HepG2 (cell line): ENCODE results near the gene ENC1. TPM values are rescaled to one million over a fixed set of nuclear protein-coding genes. Genes with fewer than 3 reads are reported as not detected.

Experiments used
- ATAC-seq: fragments of 200-7000 bp; cut with Tn5 transposase; 3 replicates; pipeline ENCODE4 v1.9.1; 2020; ENCODE audit warnings: mild to moderate bottlenecking, moderate library complexity
- BruUV-seq: library from RNA; stranded (reverse); fragments of 400-500 nt; replicated peaks from 2 replicates; lab custom pipeline; 2021; lab: Mats Ljungman, UMichigan
- CTCF ChIA-PET: fragments of 300-600 bp; formaldehyde crosslinking; extraction: SDS; loops from one replicate; lab custom pipeline; 2021; ENCODE audit warnings: low total read pairs, inconsistent platforms, low intra/inter-chr PET ratio; lab: Yijun Ruan, JAX
- POLR2A ChIA-PET: fragments of 350-600 bp; sonication (Branson Sonifier 250); formaldehyde crosslinking; loops from one replicate; lab custom pipeline; 2020; ENCODE audit warnings: antibody characterized with exemption, inconsistent platforms; lab: Yijun Ruan, JAX
- DNase-seq: peaks from one replicate; pipeline ENCODE4 v3.0.0-alpha.2; 2015; ENCODE audit warnings: low spot score
- FAIRE-seq: peaks from 3 replicates; lab custom pipeline; 2011; peaks lifted over from hg19 to GRCh38; lab: Jason Lieb, UNC
- H2AFZ ChIP-seq: one replicate; pipeline ENCODE4 v1.6.1; 2011; ENCODE audit warnings: low read length, inconsistent platforms
- H3K27ac ChIP-seq: fragments of 300-600 bp; 3 replicates; pipeline ENCODE4 v1.8.0; 2011; ENCODE audit warnings: mixed run types, mild to moderate bottlenecking, mixed read lengths, low read length, inconsistent platforms; ENCODE audit not compliant: insufficient read depth; ENCODE audit errors: extremely low read length
- H3K27me3 ChIP-seq, 2 experiments: fragments of 200-600 bp in 1 of 2; 2 replicates in 1 of 2; 3 replicates in 1 of 2; pipeline versions ENCODE4 v1.6.0 to v1.8.0; 2011; ENCODE audit warnings: low read length in 2 of 2, mild to moderate bottlenecking in 2 of 2, moderate library complexity in 2 of 2, inconsistent platforms in 1 of 2; ENCODE audit not compliant: insufficient read depth in 2 of 2, control insufficient read depth in 1 of 2
- H3K36me3 ChIP-seq, 2 experiments: fragments of 200-600 bp in 1 of 2; replicated peaks in 1 of 2; 2 replicates in 1 of 2; 3 replicates in 1 of 2; pipeline versions ENCODE4 v1.5.1 to v1.8.0; 2011; ENCODE audit warnings: low read length in 2 of 2, inconsistent platforms in 1 of 2; ENCODE audit not compliant: insufficient read depth in 2 of 2, control insufficient read depth in 1 of 2
- H3K4me1 ChIP-seq: 2 replicates; pipeline ENCODE4 v1.5.1; 2012; ENCODE audit warnings: low read length, inconsistent platforms; ENCODE audit not compliant: insufficient read depth
- H3K4me2 ChIP-seq: 2 replicates; pipeline ENCODE4 v1.6.0; 2011; ENCODE audit warnings: low read depth, low read length, inconsistent platforms
- H3K4me3 ChIP-seq, 3 experiments: fragments of 200-600 bp in 1 of 3; sonication (generic), shearing (Covaris generic) in 1 of 3; replicated peaks in 1 of 3; 2 replicates each; pipeline ENCODE4 v1.5.1; 2011 to 2016; ENCODE audit warnings: low read length in 3 of 3, inconsistent platforms in 2 of 3, low read depth in 2 of 3, mild to moderate bottlenecking in 2 of 3, control low read depth in 1 of 3, mixed read lengths in 1 of 3; ENCODE audit not compliant: insufficient read depth in 1 of 3
- H3K79me2 ChIP-seq: one replicate; pipeline ENCODE4 v1.6.1; 2011; ENCODE audit warnings: low read length, inconsistent platforms; ENCODE audit not compliant: insufficient read depth
- H3K9ac ChIP-seq: 2 replicates; pipeline ENCODE4 v1.6.0; 2011; ENCODE audit warnings: mild to moderate bottlenecking, low read depth, low read length, inconsistent platforms; ENCODE audit not compliant: insufficient read depth
- H3K9me3 ChIP-seq: 2 replicates; pipeline ENCODE4 v1.5.1; 2012; ENCODE audit warnings: mild to moderate bottlenecking, low read length
- H4K20me1 ChIP-seq: 2 replicates; pipeline ENCODE4 v1.6.0; 2011; ENCODE audit warnings: inconsistent platforms, mild to moderate bottlenecking, low read length, moderate library complexity; ENCODE audit not compliant: insufficient read depth
- AKAP8 ChIP-seq: sonication (generic); formaldehyde crosslinking; IDR thresholded peaks from 2 replicates; pipeline ENCODE4 v1.5.1; 2020; ENCODE audit warnings: mild to moderate bottlenecking, missing genetic modification reagents
- GMEB1 ChIP-seq: sonication (generic); formaldehyde crosslinking; IDR thresholded peaks from 2 replicates; pipeline ENCODE4 v1.5.1; 2020; ENCODE audit warnings: missing genetic modification reagents, mild to moderate bottlenecking, borderline replicate concordance
- KAT7 ChIP-seq: IDR thresholded peaks from 2 replicates; pipeline ENCODE4 v1.6.1; 2018; ENCODE audit warnings: borderline replicate concordance, missing compliant biosample characterization
- KDM1A ChIP-seq: IDR thresholded peaks from 2 replicates; pipeline ENCODE4 v1.6.1; 2016; ENCODE audit warnings: missing compliant biosample characterization
- KLF13 ChIP-seq: sonication (generic); formaldehyde crosslinking; IDR thresholded peaks from 2 replicates; pipeline ENCODE4 v1.4.0; 2020; ENCODE audit warnings: mild to moderate bottlenecking, missing genetic modification reagents
- MTF2 ChIP-seq: sonication (generic); formaldehyde crosslinking; IDR thresholded peaks from 2 replicates; pipeline ENCODE4 v1.5.0; 2020; ENCODE audit warnings: missing genetic modification reagents, borderline replicate concordance
- NFE2 ChIP-seq: sonication (generic); formaldehyde crosslinking; IDR thresholded peaks from 2 replicates; pipeline ENCODE4 v1.4.0; 2020; ENCODE audit warnings: missing genetic modification reagents
- PAX8 ChIP-seq: sonication (generic); formaldehyde crosslinking; IDR thresholded peaks from 2 replicates; pipeline ENCODE4 v1.8.0; 2022; ENCODE audit warnings: mild to moderate bottlenecking, missing genetic modification reagents, borderline replicate concordance
- PTBP1 ChIP-seq: fragments of 200-400 bp; formaldehyde crosslinking; IDR thresholded peaks from 2 replicates; pipeline ENCODE4 v1.6.1; 2018; ENCODE audit warnings: low read length, low read depth; ENCODE audit not compliant: poor library complexity, severe bottlenecking
- RELA ChIP-seq: sonication (generic); formaldehyde crosslinking; IDR thresholded peaks from 2 replicates; pipeline ENCODE4 v1.4.0; 2020; ENCODE audit warnings: missing genetic modification reagents
- TAF15 ChIP-seq: fragments of 200-400 bp; formaldehyde crosslinking; IDR thresholded peaks from one replicate; pipeline ENCODE4 v1.6.1; 2018; ENCODE audit warnings: mild to moderate bottlenecking, low read depth, low read length; ENCODE audit not compliant: poor library complexity, severe bottlenecking
- ZBTB34 ChIP-seq: sonication (generic); formaldehyde crosslinking; IDR thresholded peaks from 2 replicates; pipeline ENCODE4 v1.8.0; 2022; ENCODE audit warnings: mild to moderate bottlenecking, missing genetic modification reagents
- ZBTB7A ChIP-seq: sonication (generic); formaldehyde crosslinking; IDR thresholded peaks from 2 replicates; pipeline ENCODE4 v1.8.0; 2022; ENCODE audit warnings: mild to moderate bottlenecking, missing genetic modification reagents
- ZC3H4 ChIP-seq: sonication (generic); formaldehyde crosslinking; IDR thresholded peaks from 2 replicates; pipeline ENCODE4 v1.4.0; 2020; ENCODE audit warnings: missing genetic modification reagents, borderline replicate concordance
- ZMYM3 ChIP-seq: sonication (generic); formaldehyde crosslinking; IDR thresholded peaks from 2 replicates; pipeline ENCODE4 v1.5.1; 2020; ENCODE audit warnings: mild to moderate bottlenecking, missing genetic modification reagents
- ZNF326 ChIP-seq: sonication (generic); formaldehyde crosslinking; IDR thresholded peaks from 2 replicates; pipeline ENCODE4 v1.4.0; 2020; ENCODE audit warnings: missing genetic modification reagents, borderline replicate concordance
- ZNF572 ChIP-seq: sonication (generic); formaldehyde crosslinking; IDR thresholded peaks from 2 replicates; pipeline ENCODE4 v1.5.1; 2020; ENCODE audit warnings: mild to moderate bottlenecking, missing genetic modification reagents
- ZNF841 ChIP-seq: sonication (generic); formaldehyde crosslinking; IDR thresholded peaks from 2 replicates; pipeline ENCODE4 v1.8.1; 2023; ENCODE audit warnings: missing genetic modification reagents, borderline replicate concordance
- in situ Hi-C: cut with HindIII; loops from 2 replicates; pipeline ENCODE4 v1.10.0; 2017; ENCODE audit warnings: low pct_unique_long_range_greater_than_20kb; ENCODE audit not compliant: extremely low pct_ligation_motif_present
- intact Hi-C: fragments of 100-400 bp; cut with micrococcal nuclease; formaldehyde crosslinking; loops from one replicate; pipeline ENCODE4 v1.10.0; 2022; ENCODE audit not compliant: unreplicated experiment
- polyA plus RNA-seq, 8 experiments: library from polyadenylated mRNA; depleted of rRNA in 3 of 8; stranded (reverse) in 7 of 8; unstranded in 1 of 8; fragments of >200 nt; fragmentation: Illumina TruSeq in 4 of 8; extraction: Trizol in 4 of 8; gene quantifications; 2 replicates each; pipeline versions ENCODE4 v1.2.1 to v1.2.3, GENCODE V29; 2011 to 2016; ENCODE audit warnings: low read depth in 4 of 8, missing spikeins in 1 of 8, mixed read lengths in 1 of 8; ENCODE audit not compliant: insufficient read depth in 1 of 8
- total RNA-seq, 5 experiments: library from RNA; depleted of rRNA; stranded (reverse); fragments of >200 nt; fragmentation: Illumina TruSeq; extraction: Trizol; gene quantifications; 2 replicates each; pipeline ENCODE4 v1.2.3, GENCODE V29; 2016; ENCODE audit warnings: low read depth in 1 of 5
- TF ChIP-seq, protein P1 (sequence below): sonication (generic); formaldehyde crosslinking; IDR thresholded peaks from 2 replicates; pipeline ENCODE4 v1.5.0; 2020; ENCODE audit warnings: mild to moderate bottlenecking, missing genetic modification reagents

Gene ENC1
- total and polyA plus RNA-seq, 2 of the 13 experiments (the other 11 are each of a cell fraction or from before 2014, with no cell fraction given) = 63.8 to 64.4 TPM

GRCh38 chr5:74657165-74657564 is 16.6 kb upstream of the ENC1 start (continued):
- TF ChIP-seq GMEB1 (CRISPR knock-in tag) (no peak), MTF2 (CRISPR knock-in tag) (no peak), KAT7 (no peak), ZBTB34 (no peak), AKAP8 (CRISPR knock-in tag) (no peak)

DNA sequence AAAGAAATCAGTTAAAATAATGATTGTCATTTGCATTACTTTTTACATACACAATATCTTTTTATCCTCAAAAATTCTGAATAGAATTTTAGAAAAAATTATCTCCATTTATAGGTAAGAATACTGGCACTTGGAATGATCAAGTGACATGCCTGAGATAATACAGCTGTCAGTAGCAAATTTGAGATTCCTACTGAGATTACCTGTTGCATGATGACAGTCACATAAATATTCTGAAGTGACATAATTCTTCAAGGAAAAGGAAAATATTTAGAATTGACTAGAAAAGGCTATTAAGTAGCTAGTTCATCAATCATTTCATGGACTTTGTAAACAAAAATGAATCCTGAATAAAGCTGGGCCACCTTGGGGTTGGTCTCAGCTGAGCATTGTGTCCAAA is 15.2 kb upstream of the ENC1 start:
- DNase-seq (no peak), FAIRE-seq (no peak), ATAC-seq (no peak)
- Histone ChIP-seq H4K20me1 (no peaks in the 10 kb centered on the region), H3K36me3 (no peaks in the 10 kb centered on the region), H3K9me3 (no peaks in the 10 kb centered on the region), H3K79me2 (no peaks in the 10 kb centered on the region), H3K9ac (no peak overlapping the region), H3K4me3 (no peak overlapping the region), H3K27me3 (peaks cover 0 to 14% of the 10 kb centered on the region in 2 experiments; a peak in 2 of 5 replicates), H2AFZ (no peak overlapping the region), H3K4me1 (0 out of 2 replicates have a peak, but pooled peaks cover 10% of the 10 kb centered on the region), H3K4me2 (no peak overlapping the region), H3K27ac (no peak overlapping the region)
- intact Hi-C loops = no loop called here
- CTCF ChIA-PET = no interaction called here
- in situ Hi-C loops = no loop called here
- no TSS peak for BruUV-seq
- POLR2A ChIA-PET = no interaction called here
- TF ChIP-seq RELA (CRISPR knock-in tag) (no peak), ZNF841 (CRISPR knock-in tag) (no peak), NFE2 (CRISPR knock-in tag) (no peak), ZNF572 (CRISPR knock-in tag) (no peak), ZC3H4 (CRISPR knock-in tag) (no peak), ZNF326 (CRISPR knock-in tag) (no peak), TAF15 (no peak), KDM1A (CRISPR knock-in tag) (no peak), ZBTB7A (CRISPR knock-in tag) (no peak), ZMYM3 (CRISPR knock-in tag) (no peak), KLF13 (no peak), PTBP1 (no peak), PAX8 (no peak)
- TF ChIP-seq, protein P1, sequence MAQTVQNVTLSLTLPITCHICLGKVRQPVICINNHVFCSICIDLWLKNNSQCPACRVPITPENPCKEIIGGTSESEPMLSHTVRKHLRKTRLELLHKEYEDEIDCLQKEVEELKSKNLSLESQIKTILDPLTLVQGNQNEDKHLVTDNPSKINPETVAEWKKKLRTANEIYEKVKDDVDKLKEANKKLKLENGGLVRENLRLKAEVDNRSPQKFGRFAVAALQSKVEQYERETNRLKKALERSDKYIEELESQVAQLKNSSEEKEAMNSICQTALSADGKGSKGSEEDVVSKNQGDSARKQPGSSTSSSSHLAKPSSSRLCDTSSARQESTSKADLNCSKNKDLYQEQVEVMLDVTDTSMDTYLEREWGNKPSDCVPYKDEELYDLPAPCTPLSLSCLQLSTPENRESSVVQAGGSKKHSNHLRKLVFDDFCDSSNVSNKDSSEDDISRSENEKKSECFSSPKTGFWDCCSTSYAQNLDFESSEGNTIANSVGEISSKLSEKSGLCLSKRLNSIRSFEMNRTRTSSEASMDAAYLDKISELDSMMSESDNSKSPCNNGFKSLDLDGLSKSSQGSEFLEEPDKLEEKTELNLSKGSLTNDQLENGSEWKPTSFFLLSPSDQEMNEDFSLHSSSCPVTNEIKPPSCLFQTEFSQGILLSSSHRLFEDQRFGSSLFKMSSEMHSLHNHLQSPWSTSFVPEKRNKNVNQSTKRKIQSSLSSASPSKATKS (CRISPR knock-in tag) = no peak
